NCI-H2081 (cell line): Measurements from ENCODE around the gene IGF2BP3.
"Not testable (repeated sequence)": the region's sequence is repeated elsewhere in the genome, so short reads cannot be mapped to it uniquely, and the experiment has no call there.

Source experiments
- DNase-seq, 2 experiments: peaks; one replicate each; lab custom pipeline; 2025; lab: John Stamatoyannopoulos, UW

IGF2BP3 gene

GRCh38 chr7:23470330-23471105, at the start of gene IGF2BP3:
Gene IGF2BP3 (minus strand): TSS chr7:23470491. CDS start chr7:23470110, 381 bp downstream.
- peak; percentile 94 to 98 for DNase-seq

- no peak for DNase-seq
Measured at GRCh38 chr7:23514755-23515154, 44.5 kb upstream of the IGF2BP3 start.

- DNase-seq = not testable (repeated sequence)
Measured at GRCh38 chr7:23513746-23514145, 43.5 kb upstream of the IGF2BP3 start.

- no peak for DNase-seq
Measured at GRCh38 chr7:23494009-23494408, 23.7 kb upstream of the IGF2BP3 start.

GRCh38 chr7:23491502-23491901, 21.2 kb upstream of the IGF2BP3 start:
- DNase-seq = no peak

- peak; percentile 29 to 50 for DNase-seq
Measured at GRCh38 chr7:23490357-23491135, 20.3 kb upstream of the IGF2BP3 start.

- not testable (repeated sequence) for DNase-seq
Measured at GRCh38 chr7:23488714-23489113, 18.4 kb upstream of the IGF2BP3 start.

GRCh38 chr7:23487670-23488069, 17.4 kb upstream of the IGF2BP3 start:
- no peak for DNase-seq

GRCh38 chr7:23486002-23486773, 15.9 kb upstream of the IGF2BP3 start:
- no peak for DNase-seq

- no peak for DNase-seq
Measured at GRCh38 chr7:23482686-23483085, 12.4 kb upstream of the IGF2BP3 start.

- no peak for DNase-seq
Measured at GRCh38 chr7:23477962-23478866, 7.9 kb upstream of the IGF2BP3 start.

- DNase-seq = no peak
Measured at GRCh38 chr7:23477157-23477499, 6.8 kb upstream of the IGF2BP3 start.

- no peak for DNase-seq
Measured at GRCh38 chr7:23476286-23477156, 6.2 kb upstream of the IGF2BP3 start.

- DNase-seq = no peak
Measured at GRCh38 chr7:23475576-23475839, 5.2 kb upstream of the IGF2BP3 start.

GRCh38 chr7:23474829-23475575, 4.7 kb upstream of the IGF2BP3 start:
- peak in 1 of 2 experiments; percentile 75 for DNase-seq

GRCh38 chr7:23474094-23474828, 4.0 kb upstream of the IGF2BP3 start:
- peak; percentile 99 to 100 for DNase-seq

- DNase-seq = peak; percentile 75 to 84
Measured at GRCh38 chr7:23473844-23474093, 3.5 kb upstream of the IGF2BP3 start.

GRCh38 chr7:23472956-23473843, 2.9 kb upstream of the IGF2BP3 start:
- peak; percentile 53 to 68 for DNase-seq

- DNase-seq = no peak
Measured at GRCh38 chr7:23472556-23472955, 2.3 kb upstream of the IGF2BP3 start.
